22Rv1 (cell line): ENCODE results near the gene ADAMTS16.

Source experiments
- H3K27ac ChIP-seq: fragments of 450-650 bp; 2 replicates; pipeline ENCODE4 v1.5.1; 2017
- CTCF ChIP-seq: fragments of 450-650 bp; IDR thresholded peaks from 2 replicates; pipeline ENCODE4 v1.5.1; 2017; ENCODE audit warnings: mild to moderate bottlenecking
- ZFX ChIP-seq: fragments of 450-650 bp; IDR thresholded peaks from 2 replicates; pipeline ENCODE4 v1.6.1; 2017; ENCODE audit warnings: antibody characterized with exemption, borderline replicate concordance

The ADAMTS16 gene

GRCh38 chr5:5179079-5179478 lies 38.9 kb downstream of the ADAMTS16 start:
- TF ChIP-seq CTCF (no peak), ZFX (no peak)
- H3K27ac ChIP-seq: no peak overlapping the region

GRCh38 chr5:5179597-5179996 lies 39.5 kb downstream of the ADAMTS16 start:
- H3K27ac ChIP-seq: no peak overlapping the region
- TF ChIP-seq ZFX: no peak
- no peak for TF ChIP-seq CTCF

- no peak overlapping the region for H3K27ac ChIP-seq
- TF ChIP-seq CTCF: no peak
- TF ChIP-seq ZFX: no peak
Observed at GRCh38 chr5:5181650-5182324, 41.7 kb downstream of the ADAMTS16 start.

- TF ChIP-seq CTCF (no peak), ZFX (no peak)
- H3K27ac ChIP-seq: no peak overlapping the region
Observed at GRCh38 chr5:5182508-5183188, 42.5 kb downstream of the ADAMTS16 start.

- no peak for TF ChIP-seq ZFX
- no peak for TF ChIP-seq CTCF
- no peak overlapping the region for H3K27ac ChIP-seq
Observed at GRCh38 chr5:5183189-5183699, 43.1 kb downstream of the ADAMTS16 start.

- no peak overlapping the region for H3K27ac ChIP-seq
- TF ChIP-seq CTCF: no peak
- no peak for TF ChIP-seq ZFX
Observed at GRCh38 chr5:5183933-5184332, 43.8 kb downstream of the ADAMTS16 start.
